Fibroblast of skin of scalp (primary cell): ENCODE results near the gene EXOC3L4.

Experiments
- DNase-seq: peaks from one replicate; pipeline ENCODE4 v3.0.0-alpha.2; 2013

The EXOC3L4 gene

GRCh38 chr14:103133210-103134140 is 39.0 kb downstream of the EXOC3L4 start:
- DNase-seq: no peak

DNA sequence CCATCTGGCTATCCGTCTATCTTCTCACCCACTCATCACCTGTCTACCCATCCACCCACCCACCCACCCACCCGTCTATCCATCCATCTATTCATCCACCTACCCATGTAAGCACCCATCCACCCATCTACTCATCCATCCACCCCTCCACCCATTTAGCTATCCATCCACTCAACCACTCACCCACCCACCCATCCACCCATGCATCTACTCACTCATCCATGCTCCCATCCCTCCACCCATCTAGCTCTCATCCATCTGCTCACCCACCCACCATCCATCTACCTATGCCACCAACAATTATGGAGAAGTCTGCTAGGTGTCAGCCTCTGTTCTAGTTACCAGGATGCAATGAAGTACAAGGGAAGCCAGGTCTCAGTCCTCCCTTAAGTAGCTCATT is 39.9 kb downstream of the EXOC3L4 start:
- no peak for DNase-seq

DNA sequence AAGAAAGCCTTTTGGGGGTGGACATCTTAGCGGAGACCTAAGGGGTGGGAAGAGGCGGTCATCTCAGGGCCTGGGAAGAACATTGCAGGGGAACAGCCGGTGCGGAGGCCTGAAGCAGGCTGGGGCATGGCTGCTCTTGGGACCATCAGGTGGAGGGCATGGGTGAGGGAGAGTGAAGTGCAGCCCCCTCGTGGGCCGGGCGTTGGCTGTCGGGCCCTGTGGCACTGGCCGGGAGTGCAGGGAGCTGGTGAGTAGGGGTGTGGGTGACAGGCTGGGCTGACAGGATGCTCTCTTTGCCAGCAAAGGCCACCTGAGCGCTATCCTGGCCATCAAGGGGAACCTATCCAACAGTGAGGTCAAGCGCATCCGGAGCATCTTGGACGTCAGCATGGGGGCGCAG is 40.4 kb downstream of the EXOC3L4 start:
- no peak for DNase-seq

DNA sequence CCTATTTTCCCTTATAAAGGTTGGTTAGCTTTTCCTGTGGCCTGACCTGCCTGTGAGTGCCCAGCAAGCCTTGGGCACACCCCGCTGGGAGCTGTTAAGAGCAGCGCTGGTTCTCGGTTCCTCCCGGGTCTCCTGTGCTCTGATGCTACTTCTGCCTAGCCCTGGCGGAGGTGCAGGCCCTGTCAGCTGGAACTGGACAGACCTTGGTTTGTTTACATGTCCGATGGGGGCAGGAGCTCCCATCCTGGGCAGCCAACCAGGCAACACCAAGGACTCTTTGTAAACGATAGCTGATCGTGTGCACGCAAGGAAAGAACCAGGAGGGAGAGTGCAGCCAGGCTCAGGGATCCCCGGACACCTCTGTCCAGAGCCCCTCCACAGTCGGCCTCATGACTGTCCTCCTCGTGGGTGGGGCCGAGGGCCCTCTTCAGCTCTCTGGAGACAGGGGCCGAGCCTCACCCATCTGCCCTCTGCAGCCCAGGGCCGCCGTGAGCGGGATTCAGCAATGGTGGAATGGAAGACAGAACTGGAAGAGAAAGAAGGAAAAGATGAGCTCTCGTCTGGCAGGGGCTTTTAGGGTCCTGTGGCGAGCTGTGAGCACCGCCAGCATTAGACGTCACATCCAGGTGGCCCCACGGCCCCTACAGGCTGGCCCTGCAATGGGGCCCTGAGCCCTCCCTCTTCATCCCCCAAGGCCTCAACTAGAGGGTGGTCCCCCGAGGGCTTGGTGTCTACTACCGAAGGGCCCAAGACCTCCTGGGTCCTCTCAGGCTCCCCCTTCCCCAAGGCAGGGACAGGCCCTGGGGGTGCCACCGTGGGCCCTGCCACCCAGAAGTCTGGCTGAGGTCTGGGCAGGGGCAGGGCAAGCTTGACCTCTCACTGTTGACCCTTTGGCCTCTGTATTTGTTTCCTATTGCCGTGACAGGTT is 41.1 kb downstream of the EXOC3L4 start:
- DNase-seq: no peak

- DNase-seq: peak; percentile 65
These were observed 42.1 kb downstream of the EXOC3L4 start for GRCh38 chr14:103136388-103137271.

DNA sequence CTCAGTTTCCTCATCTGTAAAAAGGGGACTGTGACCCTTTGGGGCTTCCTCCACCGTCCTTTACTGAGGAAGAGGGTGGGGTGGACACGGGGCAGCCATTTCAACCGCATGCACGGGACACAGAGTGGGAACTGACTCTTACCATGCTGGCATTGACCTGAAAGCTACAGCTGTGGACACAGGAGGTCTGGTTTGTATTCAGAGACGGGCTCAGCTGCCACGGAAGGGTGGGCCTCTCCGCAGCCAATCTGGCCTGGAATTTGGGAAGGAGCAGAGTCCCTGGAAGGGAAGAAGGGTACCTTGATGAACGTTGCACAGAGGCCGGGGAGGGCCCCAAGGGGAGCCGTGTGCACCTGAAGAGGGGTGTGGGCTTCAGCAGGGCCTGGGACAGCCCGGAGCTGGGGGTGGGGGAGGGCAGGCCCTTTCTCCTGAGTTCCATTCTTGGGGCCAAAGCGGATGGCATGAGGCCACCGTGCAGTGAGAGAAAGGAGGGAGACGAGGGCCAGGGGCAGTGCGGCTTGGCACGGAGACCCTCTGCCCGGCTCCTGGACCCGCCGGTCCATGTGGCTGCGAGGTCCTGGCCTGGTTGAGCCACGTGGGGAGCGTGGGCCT is 43.3 kb downstream of the EXOC3L4 start:
- no peak for DNase-seq

GRCh38 chr14:103138301-103139131 is 44.0 kb downstream of the EXOC3L4 start:
- DNase-seq: no peak

- DNase-seq: no peak
These were observed 44.9 kb downstream of the EXOC3L4 start for GRCh38 chr14:103139132-103140025.

DNA sequence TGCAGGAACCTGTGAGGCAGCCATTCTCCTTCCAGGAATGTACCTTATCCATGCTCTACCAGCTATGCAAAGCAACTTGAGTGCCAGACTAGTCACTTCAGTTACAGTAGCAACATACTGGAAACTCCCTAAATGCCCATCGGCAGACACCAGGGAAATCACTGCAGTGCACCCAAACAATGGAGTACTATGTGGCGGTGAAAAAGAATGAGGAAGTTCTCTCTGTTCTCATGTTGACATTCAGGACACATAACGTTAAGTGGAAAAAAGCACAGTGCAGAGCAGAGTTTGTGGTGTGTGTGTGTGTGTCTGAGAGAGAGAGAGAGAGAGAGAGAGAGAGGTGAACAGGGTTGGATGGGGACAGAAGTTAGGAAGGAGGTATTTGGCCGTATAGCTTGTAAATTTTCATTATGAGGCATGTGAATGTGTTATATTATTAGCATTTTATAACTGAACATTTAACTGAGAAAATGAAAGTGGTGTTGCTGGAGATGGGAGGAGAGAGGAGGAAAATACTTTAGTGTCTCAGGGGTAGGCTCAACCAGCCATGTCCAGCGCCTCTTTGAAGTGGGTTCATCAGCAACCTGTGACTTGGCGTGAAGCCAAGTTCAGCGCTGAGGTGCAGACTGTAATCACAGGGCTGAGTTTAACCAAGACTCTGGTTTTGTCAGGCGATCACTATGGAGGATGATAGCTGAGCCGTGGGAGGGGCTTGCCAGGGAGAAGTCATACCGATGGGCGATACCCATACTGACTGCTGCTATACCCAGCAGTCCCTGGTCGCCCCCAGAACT is 46.0 kb downstream of the EXOC3L4 start:
- no peak for DNase-seq

DNA sequence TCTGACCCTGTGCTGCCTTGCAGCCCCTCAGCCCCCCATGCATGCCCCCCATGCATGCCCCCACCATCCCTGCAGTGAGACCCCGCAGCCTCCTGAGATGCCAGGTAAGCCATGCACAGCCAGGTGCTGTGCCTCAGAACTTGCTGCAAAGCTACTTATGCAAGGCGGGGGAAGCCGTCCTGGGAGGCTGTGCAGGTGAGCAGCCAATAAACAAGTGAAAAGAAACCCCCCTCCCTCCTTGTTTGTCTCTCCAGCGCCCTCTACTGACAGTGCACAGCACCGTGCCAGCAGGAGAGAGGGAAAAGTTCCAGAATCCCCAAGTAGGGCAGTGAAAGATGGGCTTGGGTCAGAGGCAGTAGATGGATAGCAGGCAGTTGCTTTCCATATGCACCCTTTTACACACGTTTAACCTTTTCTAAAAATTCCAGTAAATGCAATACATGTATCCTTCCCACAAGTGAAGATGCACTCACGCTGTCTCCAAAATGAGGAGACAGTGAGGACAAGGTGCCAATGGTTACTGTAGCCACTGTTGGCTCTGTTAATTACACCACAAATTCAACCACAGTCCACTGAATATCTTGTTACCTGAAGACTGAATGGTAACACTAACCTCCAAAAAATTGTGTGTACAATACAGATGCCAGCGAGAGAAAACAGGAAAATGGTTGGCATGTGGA is 46.7 kb downstream of the EXOC3L4 start:
- no peak for DNase-seq

GRCh38 chr14:103142026-103142425 is 47.5 kb downstream of the EXOC3L4 start:
- no peak for DNase-seq

- no peak for DNase-seq
These were observed 48.3 kb downstream of the EXOC3L4 start for GRCh38 chr14:103142721-103143302.

DNA sequence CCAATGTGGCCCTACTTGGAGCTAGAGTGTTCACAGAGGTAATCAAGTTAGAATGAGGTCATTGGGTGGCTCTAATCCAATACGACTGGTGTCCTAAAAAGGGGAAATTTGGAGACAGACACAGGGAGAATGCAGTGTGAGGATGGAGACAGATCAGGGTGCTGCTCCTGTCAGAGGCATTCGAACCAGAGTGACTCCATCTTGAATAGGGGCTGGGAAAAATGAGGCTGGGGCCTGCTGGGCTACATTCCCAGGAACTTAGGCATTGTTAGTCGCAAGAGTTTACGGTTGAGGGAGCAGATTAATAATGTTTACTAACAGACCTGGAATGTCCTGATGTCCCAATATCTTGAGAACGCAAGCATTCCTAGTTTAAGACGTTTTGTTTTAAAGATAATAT is 49.0 kb downstream of the EXOC3L4 start:
- DNase-seq: no peak

GRCh38 chr14:103144085-103144484 is 49.6 kb downstream of the EXOC3L4 start:
- peak; percentile 76 for DNase-seq

GRCh38 chr14:103146141-103146709 is 51.7 kb downstream of the EXOC3L4 start:
- no peak for DNase-seq

DNA sequence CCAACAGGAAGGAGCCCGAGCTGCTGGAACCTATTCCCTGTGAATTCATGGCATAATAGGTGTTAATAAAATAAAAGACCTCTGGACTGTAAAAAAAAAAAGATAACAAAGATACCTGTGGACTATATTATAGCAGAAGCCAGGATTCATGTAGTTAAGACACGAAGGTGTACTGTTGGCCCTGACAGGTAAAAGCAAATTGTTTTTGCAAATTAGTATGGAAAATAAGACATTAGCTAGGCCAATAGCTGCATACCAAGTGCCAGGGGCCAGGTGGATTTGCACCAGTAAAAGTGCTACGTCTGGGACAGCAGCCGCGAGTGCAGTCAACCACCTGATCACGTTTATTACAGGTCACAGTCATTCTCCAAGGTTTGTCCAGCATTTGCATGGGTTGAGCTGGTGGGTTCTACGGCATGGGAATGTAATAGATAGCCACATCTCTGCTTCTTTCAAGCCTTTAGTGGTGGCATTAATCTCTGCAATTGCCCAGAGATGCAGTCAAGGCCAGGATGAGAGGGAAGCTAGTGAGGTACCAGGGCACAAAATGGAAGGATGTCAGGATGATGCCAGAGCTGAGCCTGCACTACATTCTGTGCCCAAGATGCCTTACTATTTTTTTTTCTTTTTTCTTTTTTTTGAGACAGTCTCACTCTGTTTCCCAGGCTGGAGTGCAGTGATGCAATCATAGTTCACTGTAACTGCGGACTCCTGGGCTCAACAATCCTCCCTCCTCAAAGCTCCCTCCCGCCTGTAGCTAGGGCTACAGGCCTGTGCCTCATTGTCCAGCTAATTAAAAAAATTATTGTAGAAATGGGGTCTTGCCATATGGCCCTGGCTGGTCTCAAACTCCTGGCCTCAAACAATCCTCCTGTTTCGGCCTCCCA is 55.1 kb downstream of the EXOC3L4 start:
- DNase-seq: no peak
